ENCODE results near the gene P2RX5.
"Not testable (repeated sequence)": the region's sequence is repeated elsewhere in the genome, so short reads cannot be mapped to it uniquely, and the experiment has no call there.

The P2RX5 gene

GRCh38 chr17:3712811-3713463 is 17.0 kb upstream of the P2RX5 start:
- DNase-seq (ENCODE audit: low spot score), result no peak

GRCh38 chr17:3710951-3711383 is 15.0 kb upstream of the P2RX5 start:
- no peak for DNase-seq (ENCODE audit: low spot score)

GRCh38 chr17:3708366-3708765 is 12.4 kb upstream of the P2RX5 start:
- DNase-seq (ENCODE audit: low spot score), result no peak

DNA sequence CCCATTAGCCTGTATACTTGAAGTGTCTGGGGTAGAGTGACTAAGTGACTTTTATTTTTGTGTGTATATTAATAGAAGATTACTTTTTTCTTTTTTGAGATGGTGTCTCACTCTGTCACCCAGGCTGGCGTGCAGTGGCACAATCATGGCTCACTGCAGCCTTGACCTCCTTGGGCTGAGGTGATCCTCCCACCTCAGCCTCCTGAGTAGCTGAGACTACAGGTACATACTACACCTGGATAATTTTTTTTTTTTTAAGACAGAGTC is 9.7 kb upstream of the P2RX5 start:
- not testable (repeated sequence) for DNase-seq (ENCODE audit: low spot score)

- no peak for DNase-seq (ENCODE audit: low spot score)
These were observed 9.2 kb upstream of the P2RX5 start for GRCh38 chr17:3704931-3705717.

GRCh38 chr17:3702041-3702539 is 6.1 kb upstream of the P2RX5 start:
- not testable (repeated sequence) for DNase-seq (ENCODE audit: low spot score)

GRCh38 chr17:3699951-3700350 is 4.0 kb upstream of the P2RX5 start:
- no peak for DNase-seq (ENCODE audit: low spot score)

DNA sequence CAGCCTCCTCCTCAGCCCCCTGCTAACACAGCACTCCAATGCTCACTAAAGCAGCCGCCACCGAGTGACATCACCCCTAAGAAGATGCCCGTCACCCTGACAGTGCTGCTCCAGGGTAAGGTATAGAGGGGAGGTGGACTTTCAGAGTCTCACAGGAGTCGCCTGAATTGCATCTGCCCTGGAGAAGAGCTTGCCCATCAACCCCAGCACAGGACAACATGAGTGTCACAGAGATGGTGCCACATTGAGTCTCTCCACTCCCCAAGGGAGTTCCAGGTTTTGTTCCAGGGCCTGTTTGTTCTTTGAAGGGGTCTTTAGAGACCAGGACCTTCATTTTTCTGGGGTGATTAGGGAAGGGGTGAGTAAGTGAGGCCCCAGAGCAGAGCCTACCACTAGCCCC is 2.2 kb upstream of the P2RX5 start:
- no peak for DNase-seq (ENCODE audit: low spot score)

DNA sequence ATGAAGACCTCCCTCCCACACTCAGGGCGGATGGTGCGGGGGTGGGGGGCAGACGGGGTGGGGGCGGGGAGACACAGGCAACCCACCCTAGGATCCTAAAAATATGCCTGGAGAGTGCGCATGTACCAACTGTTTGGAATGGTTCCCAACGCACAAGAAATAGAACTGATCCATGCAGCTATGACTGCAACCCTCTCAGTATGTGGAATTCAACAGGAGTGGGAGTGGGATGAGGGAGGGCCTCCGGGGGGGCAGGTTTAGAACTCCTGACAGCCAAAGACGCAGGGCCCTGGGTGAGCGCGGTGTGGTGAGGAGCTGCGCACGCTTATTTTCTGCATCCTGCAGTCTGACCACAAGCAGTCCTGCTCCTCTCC is 1.1 kb upstream of the P2RX5 start:
- no peak for DNase-seq (ENCODE audit: low spot score)

- no peak for DNase-seq (ENCODE audit: low spot score)
These were observed 729 bp downstream of the P2RX5 start for GRCh38 chr17:3695129-3695722.

DNA sequence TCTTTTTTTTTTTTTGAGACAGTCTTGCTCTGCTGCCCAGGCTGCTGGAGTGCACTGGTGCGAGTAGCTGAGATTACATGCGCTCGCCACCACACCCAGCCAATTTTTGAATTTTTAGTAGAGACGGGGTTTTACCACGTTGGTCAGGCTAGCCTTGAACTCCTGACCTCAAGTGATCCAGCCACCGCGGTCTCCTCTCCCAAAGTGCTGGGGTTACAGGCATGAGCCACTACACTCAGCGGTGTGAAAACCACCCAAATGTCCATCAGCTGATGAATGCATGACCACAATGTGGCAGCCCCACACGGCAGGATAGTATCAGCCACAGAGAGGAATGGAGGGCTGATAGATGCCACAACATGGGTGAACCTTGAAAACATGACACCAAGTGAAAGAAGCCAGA is 2.1 kb downstream of the P2RX5 start:
- DNase-seq (ENCODE audit: low spot score), result no peak

- no peak for DNase-seq (ENCODE audit: low spot score)
These were observed 2.8 kb downstream of the P2RX5 start for GRCh38 chr17:3693141-3693540.

- no peak for DNase-seq (ENCODE audit: low spot score)
These were observed 3.6 kb downstream of the P2RX5 start for GRCh38 chr17:3692346-3692745.

DNA sequence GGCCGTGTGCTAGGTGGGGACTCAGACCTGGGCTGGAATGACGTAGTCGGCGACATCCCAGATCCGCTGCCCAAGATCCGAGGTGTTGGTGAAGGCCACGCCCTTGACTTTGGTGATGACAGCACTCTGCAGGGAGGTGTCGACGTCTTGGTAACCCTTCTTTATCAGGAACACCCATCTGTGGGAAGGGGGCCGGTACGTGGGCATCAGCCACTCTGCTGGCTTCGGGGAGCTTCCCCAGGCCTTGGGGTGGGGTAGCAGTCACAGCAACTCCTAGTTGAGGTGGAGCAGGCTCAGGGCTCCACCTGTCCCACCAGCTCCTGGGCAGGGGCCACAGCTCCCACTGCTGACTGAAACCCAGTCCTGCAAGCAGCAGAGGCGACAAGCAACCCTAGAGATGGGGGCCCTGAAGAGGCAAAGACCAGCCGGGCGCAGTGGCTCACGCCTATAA is 4.3 kb downstream of the P2RX5 start:
- DNase-seq (ENCODE audit: low spot score), result no peak

DNA sequence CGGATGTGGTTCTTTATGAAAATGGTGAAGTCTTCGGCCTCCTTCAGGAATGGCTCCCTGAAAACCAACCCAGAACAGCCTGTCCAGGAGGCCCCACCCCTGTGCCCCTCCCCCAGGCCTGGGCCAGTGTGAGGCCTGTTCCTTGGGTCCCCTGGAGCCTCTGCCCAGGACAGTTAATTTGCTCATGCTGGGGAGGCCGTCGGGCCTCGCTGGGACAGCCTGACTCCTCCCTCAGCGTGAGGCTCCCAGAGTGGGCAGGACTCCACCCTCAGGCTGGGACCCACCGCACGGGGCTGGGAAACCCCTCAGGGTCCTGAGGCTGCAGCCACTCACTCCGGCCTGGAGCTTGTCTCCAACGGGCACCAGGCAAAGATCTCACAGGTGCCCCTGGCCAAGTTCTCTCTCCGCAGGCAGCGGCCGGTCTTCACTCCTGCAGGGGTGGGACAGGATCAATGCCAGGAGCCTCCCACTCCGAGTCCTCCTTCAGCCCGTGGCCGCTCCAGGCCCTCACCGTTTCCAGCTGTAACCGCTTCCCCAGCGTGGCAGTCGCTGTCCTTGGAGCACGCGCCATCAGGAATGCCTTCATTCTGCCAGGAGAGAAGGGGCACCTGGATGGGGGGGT is 5.8 kb downstream of the P2RX5 start:
- DNase-seq (ENCODE audit: low spot score), result no peak

DNA sequence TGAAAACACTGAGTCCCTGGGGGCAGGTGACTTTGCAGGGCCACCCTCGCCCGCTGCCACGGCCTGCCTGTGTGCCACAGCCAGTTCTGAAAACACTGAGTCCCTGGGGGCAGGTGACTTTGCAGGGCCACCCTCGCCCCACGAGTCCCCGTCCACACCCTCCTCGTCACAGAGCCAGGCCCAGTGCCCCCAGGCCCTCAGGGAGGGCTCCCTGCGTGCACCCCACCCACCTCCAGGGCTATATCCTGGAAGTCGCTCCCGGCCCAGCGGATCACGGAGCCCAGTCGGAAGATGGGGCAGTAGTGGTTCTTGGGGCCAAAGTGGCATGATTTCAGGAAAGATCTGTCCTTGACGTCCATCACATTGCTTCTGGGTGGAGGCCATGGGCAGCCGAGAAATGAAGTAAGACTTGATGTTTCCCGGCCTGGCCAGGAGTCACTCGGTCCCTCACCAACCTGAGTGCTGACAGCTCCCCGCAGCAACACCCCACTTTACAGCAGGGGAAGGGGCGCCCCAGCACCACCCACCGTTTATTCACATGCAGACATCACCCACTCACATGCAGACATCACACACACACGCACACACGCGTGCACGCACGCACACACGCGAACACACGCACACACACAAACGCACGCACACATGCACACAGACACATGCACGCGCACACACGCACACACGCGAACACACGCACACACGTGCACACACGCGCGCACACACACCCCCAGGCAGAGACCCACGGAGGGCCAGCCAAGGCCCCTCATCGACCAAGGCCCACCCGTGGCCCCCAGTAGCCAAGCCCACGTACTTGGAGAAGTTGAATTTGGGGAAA is 6.5 kb downstream of the P2RX5 start:
- no peak for DNase-seq (ENCODE audit: low spot score)

DNA sequence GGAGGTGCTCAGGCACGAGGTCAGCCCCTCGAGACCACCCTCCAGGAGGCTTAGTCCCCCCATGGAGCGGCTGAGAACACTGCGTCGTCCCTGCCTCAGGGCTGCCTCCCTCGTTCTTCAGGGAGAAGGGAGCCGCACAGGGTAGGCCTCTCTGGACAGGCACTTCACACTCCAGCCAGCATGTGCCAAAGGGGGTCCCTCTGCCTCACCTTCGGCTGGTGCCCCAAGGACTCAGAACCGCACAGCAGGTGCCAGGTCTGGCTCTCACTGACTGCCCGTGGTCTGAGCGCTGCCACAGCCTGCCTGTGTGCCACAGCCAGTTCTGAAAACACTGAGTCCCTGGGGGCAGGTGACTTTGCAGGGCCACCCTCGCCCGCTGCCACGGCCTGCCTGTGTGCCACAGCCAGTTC is 7.1 kb downstream of the P2RX5 start:
- DNase-seq (ENCODE audit: low spot score), result no peak

GRCh38 chr17:3688027-3688553 is 7.9 kb downstream of the P2RX5 start:
- DNase-seq (ENCODE audit: low spot score), result no peak

DNA sequence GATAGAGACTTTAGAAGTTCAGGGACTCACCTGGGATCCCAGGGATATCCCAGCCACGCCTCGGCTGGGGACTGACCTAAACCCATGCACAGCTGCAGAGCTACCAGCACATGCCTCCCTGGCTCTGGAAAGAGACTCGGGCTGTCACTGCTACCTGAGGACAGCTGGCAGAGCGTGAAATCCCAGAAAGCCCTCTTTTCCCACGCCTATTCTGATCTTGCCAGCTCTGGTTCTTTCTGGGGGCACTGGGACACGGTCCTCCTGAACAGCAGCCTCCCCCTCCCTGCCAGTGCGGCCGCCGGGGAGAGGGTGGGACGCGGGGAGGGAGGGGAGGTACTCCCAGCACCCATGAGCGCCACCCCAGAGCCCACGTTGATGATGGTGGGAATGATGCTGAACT is 10.8 kb downstream of the P2RX5 start:
- DNase-seq (ENCODE audit: low spot score), result no peak

GRCh38 chr17:3683054-3683511 is 12.9 kb downstream of the P2RX5 start:
- no peak for DNase-seq (ENCODE audit: low spot score)

- no peak for DNase-seq (ENCODE audit: low spot score)
These were observed 13.9 kb downstream of the P2RX5 start for GRCh38 chr17:3682033-3682432.

GRCh38 chr17:3681565-3681964 is 14.4 kb downstream of the P2RX5 start:
- DNase-seq (ENCODE audit: low spot score), result no peak

All from ecto neural progenitor cell (in vitro differentiated cells).